Activated naive CD4-positive, alpha-beta T cell treated with anti-CD3 and anti-CD28 coated beads for 36 hours (primary cell): Measurements from ENCODE around the gene SLC16A11. TPM values are rescaled to one million over a fixed set of nuclear protein-coding genes. Genes with fewer than 3 reads are reported as not detected.
"Not testable (repeated sequence)": the region's sequence is repeated elsewhere in the genome, so short reads cannot be mapped to it uniquely, and the experiment has no call there.

Source experiments
- CTCF ChIA-PET: fragments of 350-600 bp; sonication (Branson Sonifier 250); formaldehyde crosslinking; loops from one replicate; lab custom pipeline; 2021; ENCODE audit warnings: antibody characterized with exemption; lab: Charles Lee
- DNase-seq: peaks from one replicate; pipeline ENCODE4 v3.0.0-alpha.2; 2020
- H3K27ac Mint-ChIP-seq: one replicate; pipeline ENCODE4 v1.8.0; 2021; ENCODE audit warnings: mild to moderate bottlenecking, mixed read lengths
- H3K27me3 Mint-ChIP-seq: one replicate; pipeline ENCODE4 v1.8.0; 2021; ENCODE audit warnings: low read depth, mixed read lengths
- H3K36me3 Mint-ChIP-seq: one replicate; pipeline ENCODE4 v1.8.0; 2021; ENCODE audit warnings: low read depth, mixed read lengths
- H3K4me1 Mint-ChIP-seq: one replicate; pipeline ENCODE4 v1.8.0; 2021; ENCODE audit warnings: low read depth, mixed read lengths
- H3K4me3 Mint-ChIP-seq: one replicate; pipeline ENCODE4 v1.8.0; 2021; ENCODE audit warnings: mild to moderate bottlenecking, moderate library complexity, mixed read lengths
- H3K9me3 Mint-ChIP-seq: one replicate; pipeline ENCODE4 v1.8.0; 2021; ENCODE audit warnings: mixed read lengths
- intact Hi-C: fragments of 100-400 bp; cut with micrococcal nuclease; formaldehyde crosslinking; loops from one replicate; pipeline ENCODE4 v1.15.1; 2023
- total RNA-seq, 2 experiments: library from RNA; stranded (reverse); gene quantifications; one replicate each; pipeline ENCODE4 v1.2.3, GENCODE V29; 2021

Gene SLC16A11
- under 1 TPM; 0.30 to 0.64 TPM for total RNA-seq

GRCh38 chr17:7043497-7044198, at the start of gene SLC16A11:
TSS of gene SLC16A11 (minus strand) at chr17:7044092. CDS start at chr17:7043513, 579 bp downstream.
- CTCF ChIA-PET = interaction anchor here (0.8 to 12.1 kb wide), 4 partner anchors 92 to 177 kb away, joined by 3 to 238 read pairs (median 4); no protein-coding TSS in a partner anchor
- H3K27me3 Mint-ChIP-seq = no peaks in the 10 kb centered on the region
- H3K4me1 Mint-ChIP-seq = peaks cover 40% of the 10 kb centered on the region
- DNase-seq = peak; percentile 55
- intact Hi-C loops = loop anchor here (1.0 to 10.0 kb wide), 2 partner anchors 8 to 531 kb away; partner anchors contain the start of gene CD68
- H3K9me3 Mint-ChIP-seq = no peaks in the 10 kb centered on the region
- H3K4me3 Mint-ChIP-seq = peak within 1 kb of the TSS; percentile 70
- no peaks in the 10 kb centered on the region for H3K36me3 Mint-ChIP-seq
- no peak within 1 kb of the TSS for H3K27ac Mint-ChIP-seq

- intact Hi-C loops, H3K4me1 Mint-ChIP-seq, DNase-seq, H3K27me3 Mint-ChIP-seq, H3K27ac Mint-ChIP-seq, H3K36me3 Mint-ChIP-seq, H3K9me3 Mint-ChIP-seq, H3K4me3 Mint-ChIP-seq: not testable (repeated sequence)
- CTCF ChIA-PET = interaction anchor here (1.2 kb wide), 1 partner anchor 46 kb away, joined by 4 read pairs; no protein-coding TSS in a partner anchor
Measured at GRCh38 chr17:7091311-7092005, 47.6 kb upstream of the SLC16A11 start.

- CTCF ChIA-PET, H3K9me3 Mint-ChIP-seq, H3K27ac Mint-ChIP-seq, intact Hi-C loops, H3K4me3 Mint-ChIP-seq, H3K4me1 Mint-ChIP-seq, DNase-seq, H3K36me3 Mint-ChIP-seq, H3K27me3 Mint-ChIP-seq: not testable (repeated sequence)
Measured at GRCh38 chr17:7089570-7089969, 45.7 kb upstream of the SLC16A11 start.

GRCh38 chr17:7088442-7088841, 44.5 kb upstream of the SLC16A11 start:
- peaks cover 10% of the 10 kb centered on the region for H3K4me1 Mint-ChIP-seq
- DNase-seq, H3K4me3 Mint-ChIP-seq, intact Hi-C loops, H3K27ac Mint-ChIP-seq, H3K9me3 Mint-ChIP-seq, H3K27me3 Mint-ChIP-seq, H3K36me3 Mint-ChIP-seq, CTCF ChIA-PET: not testable (repeated sequence)

- H3K9me3 Mint-ChIP-seq = no peaks in the 10 kb centered on the region
- H3K4me3 Mint-ChIP-seq = no peak overlapping the region
- H3K4me1 Mint-ChIP-seq = peaks cover 25% of the 10 kb centered on the region
- H3K27ac Mint-ChIP-seq = no peak overlapping the region
- no peak for DNase-seq
- CTCF ChIA-PET = no interaction called here
- intact Hi-C loops = no loop called here
- H3K27me3 Mint-ChIP-seq = peaks cover 5% of the 10 kb centered on the region
- H3K36me3 Mint-ChIP-seq = no peaks in the 10 kb centered on the region
Measured at GRCh38 chr17:7084088-7084487, 40.2 kb upstream of the SLC16A11 start.

- Mint-ChIP-seq H3K4me1 (peaks cover 25% of the 10 kb centered on the region), H3K27me3 (peaks cover 5% of the 10 kb centered on the region), H3K36me3 (no peaks in the 10 kb centered on the region), H3K27ac (no peak overlapping the region), H3K4me3 (no peak overlapping the region), H3K9me3 (no peaks in the 10 kb centered on the region)
- no peak for DNase-seq
- CTCF ChIA-PET = no interaction called here
- intact Hi-C loops = no loop called here
Measured at GRCh38 chr17:7083592-7083991, 39.7 kb upstream of the SLC16A11 start.

GRCh38 chr17:7081341-7082062, 37.6 kb upstream of the SLC16A11 start:
- CTCF ChIA-PET = interaction anchor here (1.0 kb wide), 1 partner anchor 55 kb away, joined by 4 read pairs; no protein-coding TSS in a partner anchor
- H3K4me3 Mint-ChIP-seq = no peak overlapping the region

GRCh38 chr17:7080456-7081041, 36.7 kb upstream of the SLC16A11 start:
- Mint-ChIP-seq H3K27ac (no peak overlapping the region), H3K4me1 (peaks cover 25% of the 10 kb centered on the region), H3K9me3 (no peaks in the 10 kb centered on the region), H3K27me3 (peaks cover 3% of the 10 kb centered on the region), H3K36me3 (no peaks in the 10 kb centered on the region), H3K4me3 (no peak overlapping the region)
- intact Hi-C loops = no loop called here
- no peak for DNase-seq
- CTCF ChIA-PET = interaction anchor here (1.0 kb wide), 1 partner anchor 56 kb away, joined by 4 read pairs; no protein-coding TSS in a partner anchor

More at GRCh38 chr17:7081341-7082062, 37.6 kb upstream of the SLC16A11 start:
- Mint-ChIP-seq H3K36me3 (no peaks in the 10 kb centered on the region), H3K27ac (no peak overlapping the region), H3K27me3 (peaks cover 5% of the 10 kb centered on the region), H3K9me3 (no peaks in the 10 kb centered on the region), H3K4me1 (peaks cover 25% of the 10 kb centered on the region)
- intact Hi-C loops = no loop called here
- peak; percentile 19 for DNase-seq

GRCh38 chr17:7079581-7080455, 35.9 kb upstream of the SLC16A11 start, which contains the start of gene CLEC10A:
TSS of gene CLEC10A (minus strand) at chr17:7080251. CDS start at chr17:7078812, 1,439 bp downstream.
- Mint-ChIP-seq H3K27me3 (peaks cover 3% of the 10 kb centered on the region), H3K4me3 (no peak within 1 kb of the TSS), H3K27ac (no peak within 1 kb of the TSS), H3K36me3 (no peaks in the 10 kb centered on the region), H3K9me3 (no peaks in the 10 kb centered on the region), H3K4me1 (peaks cover 25% of the 10 kb centered on the region)
- CTCF ChIA-PET = no interaction called here
- intact Hi-C loops = no loop called here
- no peak for DNase-seq

- H3K36me3 Mint-ChIP-seq = no peaks in the 10 kb centered on the region
- H3K4me3 Mint-ChIP-seq = no peak overlapping the region
- CTCF ChIA-PET = no interaction called here
- intact Hi-C loops = no loop called here
- DNase-seq = no peak
- H3K9me3 Mint-ChIP-seq = no peaks in the 10 kb centered on the region
- H3K4me1 Mint-ChIP-seq = peaks cover 17% of the 10 kb centered on the region
- no peaks in the 10 kb centered on the region for H3K27me3 Mint-ChIP-seq
- no peak overlapping the region for H3K27ac Mint-ChIP-seq
Measured at GRCh38 chr17:7078711-7079110, 34.8 kb upstream of the SLC16A11 start.

- Mint-ChIP-seq H3K27ac (no peak overlapping the region), H3K36me3 (no peaks in the 10 kb centered on the region), H3K9me3 (no peaks in the 10 kb centered on the region), H3K4me3 (no peak overlapping the region), H3K4me1 (peaks cover 12% of the 10 kb centered on the region), H3K27me3 (no peaks in the 10 kb centered on the region)
- CTCF ChIA-PET = no interaction called here
- DNase-seq = no peak
- intact Hi-C loops = no loop called here
Measured at GRCh38 chr17:7077911-7078546, 34.1 kb upstream of the SLC16A11 start.
